Gastroesophageal sphincter (tissue), 3 donors: ENCODE data around the gene NUP88.
A peak's percentile ranks its signal among the peaks of the same experiment; 100 is the strongest.

Source experiments
- POLR2A ChIP-seq, 2 donors: fragments of 450-650 bp; IDR thresholded peaks; one replicate each; pipeline ENCODE4 v1.6.1; 2017; ENCODE audit warnings: antibody characterized with exemption in 2 of 2, mild to moderate bottlenecking in 2 of 2, moderate library complexity in 1 of 2
- TF ChIP-seq, protein P1 (sequence below), 4 experiments: fragments of 200-600 bp in 2 of 4; fragments of 450-650 bp in 2 of 4; sonication (generic) in 1 of 4; IDR thresholded peaks; one replicate each; pipeline ENCODE4 v1.5.1; 2017 to 2019; ENCODE audit warnings: antibody characterized with exemption in 4 of 4, mild to moderate bottlenecking in 2 of 4, moderate library complexity in 2 of 4

GRCh38 chr17:5419356-5419958 is at the start of gene NUP88:
- TF ChIP-seq, protein P1, sequence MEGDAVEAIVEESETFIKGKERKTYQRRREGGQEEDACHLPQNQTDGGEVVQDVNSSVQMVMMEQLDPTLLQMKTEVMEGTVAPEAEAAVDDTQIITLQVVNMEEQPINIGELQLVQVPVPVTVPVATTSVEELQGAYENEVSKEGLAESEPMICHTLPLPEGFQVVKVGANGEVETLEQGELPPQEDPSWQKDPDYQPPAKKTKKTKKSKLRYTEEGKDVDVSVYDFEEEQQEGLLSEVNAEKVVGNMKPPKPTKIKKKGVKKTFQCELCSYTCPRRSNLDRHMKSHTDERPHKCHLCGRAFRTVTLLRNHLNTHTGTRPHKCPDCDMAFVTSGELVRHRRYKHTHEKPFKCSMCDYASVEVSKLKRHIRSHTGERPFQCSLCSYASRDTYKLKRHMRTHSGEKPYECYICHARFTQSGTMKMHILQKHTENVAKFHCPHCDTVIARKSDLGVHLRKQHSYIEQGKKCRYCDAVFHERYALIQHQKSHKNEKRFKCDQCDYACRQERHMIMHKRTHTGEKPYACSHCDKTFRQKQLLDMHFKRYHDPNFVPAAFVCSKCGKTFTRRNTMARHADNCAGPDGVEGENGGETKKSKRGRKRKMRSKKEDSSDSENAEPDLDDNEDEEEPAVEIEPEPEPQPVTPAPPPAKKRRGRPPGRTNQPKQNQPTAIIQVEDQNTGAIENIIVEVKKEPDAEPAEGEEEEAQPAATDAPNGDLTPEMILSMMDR (IDR thresholded peaks at IDR 0.05): no peak
- peak; percentile 77 to 84 for TF ChIP-seq POLR2A (IDR thresholded peaks at IDR 0.05)
